HuH-7 (cell line): ENCODE measurements around the gene TNIK.
"Not testable (repeated sequence)": the region's sequence is repeated elsewhere in the genome, so short reads cannot be mapped to it uniquely, and the experiment has no call there.

ENCODE experiments used
- DNase-seq: peaks from one replicate; pipeline ENCODE4 v3.0.0; 2011; ENCODE audit warnings: low spot score

Gene TNIK

GRCh38 chr3:171468296-171468906, 8.2 kb upstream of the TNIK start:
- DNase-seq: no peak

- DNase-seq: no peak
Observed at GRCh38 chr3:171465763-171466162, 5.6 kb upstream of the TNIK start.

GRCh38 chr3:171464462-171464861, 4.3 kb upstream of the TNIK start:
- DNase-seq: no peak

- DNase-seq: no peak
Observed at GRCh38 chr3:171462224-171462623, 2.0 kb upstream of the TNIK start.

- DNase-seq: no peak
Observed at GRCh38 chr3:171461525-171461917, 1.3 kb upstream of the TNIK start.

- peak; percentile 57 for DNase-seq
Observed at GRCh38 chr3:171460725-171461524, 720 bp upstream of the TNIK start.

GRCh38 chr3:171459137-171459941, 866 bp downstream of the TNIK start:
- DNase-seq: peak; percentile 27

GRCh38 chr3:171458864-171459136, 1.4 kb downstream of the TNIK start:
- no peak for DNase-seq

GRCh38 chr3:171458071-171458863, 1.9 kb downstream of the TNIK start:
- peak; percentile 20 for DNase-seq

- no peak for DNase-seq
Observed at GRCh38 chr3:171457607-171458061, 2.6 kb downstream of the TNIK start.

- DNase-seq: no peak
Observed at GRCh38 chr3:171456765-171457606, 3.2 kb downstream of the TNIK start.

GRCh38 chr3:171455603-171456550, 4.3 kb downstream of the TNIK start:
- no peak for DNase-seq

- DNase-seq: no peak
Observed at GRCh38 chr3:171454041-171454440, 6.2 kb downstream of the TNIK start.

- peak; percentile 61 for DNase-seq
Observed at GRCh38 chr3:171453180-171453886, 6.9 kb downstream of the TNIK start.

GRCh38 chr3:171452328-171452727, 7.9 kb downstream of the TNIK start:
- no peak for DNase-seq

- no peak for DNase-seq
Observed at GRCh38 chr3:171451915-171452314, 8.3 kb downstream of the TNIK start.

GRCh38 chr3:171447579-171447891, 12.7 kb downstream of the TNIK start:
- not testable (repeated sequence) for DNase-seq

GRCh38 chr3:171446801-171447578, 13.2 kb downstream of the TNIK start:
- no peak for DNase-seq

- no peak for DNase-seq
Observed at GRCh38 chr3:171446301-171446700, 13.9 kb downstream of the TNIK start.
